B cell (primary cell): Measurements from ENCODE around the gene ZNF525. TPM values are rescaled to one million over a fixed set of nuclear protein-coding genes. Genes with fewer than 3 reads are reported as not detected.

Experiments
- ATAC-seq: fragments of 200-7000 bp; cut with Tn5 transposase; one replicate; pipeline ENCODE4 v1.10.0; 2021; ENCODE audit warnings: low read depth, mild to moderate bottlenecking, moderate number of reproducible peaks, moderate library complexity
- CTCF ChIA-PET: fragments of 350-600 bp; sonication (Branson Sonifier 250); formaldehyde crosslinking; loops from one replicate; lab custom pipeline; 2021; ENCODE audit warnings: antibody characterized with exemption, inconsistent platforms; lab: Charles Lee
- POLR2A ChIA-PET: fragments of 350-600 bp; sonication (Branson Sonifier 250); formaldehyde crosslinking; loops from one replicate; lab custom pipeline; 2021; ENCODE audit warnings: antibody characterized with exemption; lab: Charles Lee
- DNase-seq: peaks from one replicate; pipeline ENCODE4 v3.0.0; 2013
- H2AFZ ChIP-seq: 2 replicates; pipeline ENCODE4 v1.6.1; 2012; ENCODE audit warnings: mild to moderate bottlenecking, low read depth, low read length; ENCODE audit not compliant: insufficient read depth, poor library complexity, severe bottlenecking
- H3K27ac ChIP-seq, 2 donors: 1 replicate in 1 of 2; 2 replicates in 1 of 2; pipeline ENCODE4 v1.5.1; 2012 to 2013; ENCODE audit warnings: low read length in 2 of 2, mild to moderate bottlenecking in 2 of 2, moderate library complexity in 1 of 2
- H3K27me3 ChIP-seq, 4 experiments: fragments of 200-600 bp in 1 of 4; sonication (generic) in 1 of 4; replicated peaks in 1 of 4; 1 replicate in 2 of 4; 2 replicates in 2 of 4; pipeline versions ENCODE4 v1.6.1 to v1.7.0; 2013 to 2016; ENCODE audit warnings: low read length in 3 of 4, mild to moderate bottlenecking in 2 of 4, mixed read lengths in 1 of 4, moderate library complexity in 1 of 4; ENCODE audit not compliant: insufficient read depth in 4 of 4, control insufficient read depth in 3 of 4; ENCODE audit errors: control extremely low read depth in 1 of 4
- H3K36me3 ChIP-seq, 2 experiments: replicated peaks in 1 of 2; 1 replicate in 1 of 2; 2 replicates in 1 of 2; pipeline versions ENCODE4 v1.6.1 to v1.7.1; 2013; ENCODE audit warnings: low read length in 1 of 2; ENCODE audit not compliant: insufficient read depth in 2 of 2, control insufficient read depth in 1 of 2; ENCODE audit errors: control extremely low read depth in 1 of 2, extremely low read depth in 1 of 2
- H3K4me1 ChIP-seq, 2 donors: fragments of 200-600 bp in 1 of 2; sonication (generic) in 1 of 2; 1 replicate in 1 of 2; 2 replicates in 1 of 2; pipeline versions ENCODE4 v1.5.1 to v1.6.1; 2013 to 2017; ENCODE audit warnings: low read length in 2 of 2; ENCODE audit not compliant: control insufficient read depth in 2 of 2, insufficient read depth in 2 of 2
- H3K4me2 ChIP-seq: replicated peaks from 2 replicates; pipeline ENCODE3; 2012; ENCODE audit warnings: mild to moderate bottlenecking, low read depth, low read length; ENCODE audit not compliant: poor library complexity, severe bottlenecking
- H3K4me3 ChIP-seq, 5 experiments: fragments of 200-600 bp in 1 of 5; sonication (generic) in 1 of 5; 1 replicate in 3 of 5; 2 replicates in 2 of 5; pipeline versions ENCODE4 v1.5.1 to v1.7.0; 2011 to 2016; ENCODE audit warnings: low read length in 4 of 5, mild to moderate bottlenecking in 4 of 5, low read depth in 2 of 5, control low read depth in 1 of 5, moderate library complexity in 1 of 5; ENCODE audit not compliant: insufficient read depth in 1 of 5; ENCODE audit errors: control extremely low read depth in 1 of 5, extremely low read depth in 1 of 5
- H3K79me2 ChIP-seq: fragments of 200-600 bp; sonication (generic); one replicate; pipeline ENCODE4 v1.6.0; 2016; ENCODE audit warnings: low read length; ENCODE audit not compliant: control insufficient read depth, insufficient read depth
- H3K9ac ChIP-seq: fragments of 200-600 bp; sonication (generic); 2 replicates; pipeline ENCODE4 v1.6.1; 2017; ENCODE audit warnings: mild to moderate bottlenecking, low read length, moderate library complexity
- H3K9me3 ChIP-seq, 3 donors: one replicate each; pipeline versions ENCODE4 v1.6.1 to v1.7.1; 2013; ENCODE audit warnings: low read length in 2 of 3; ENCODE audit not compliant: control insufficient read depth in 2 of 3, insufficient read depth in 1 of 3; ENCODE audit errors: control extremely low read depth in 1 of 3
- H4K20me1 ChIP-seq: 2 replicates; pipeline ENCODE4 v1.6.0; 2012; ENCODE audit warnings: mild to moderate bottlenecking, low read length; ENCODE audit not compliant: insufficient read depth, control insufficient read depth, poor library complexity, severe bottlenecking
- H3K27ac Mint-ChIP-seq: one replicate; pipeline ENCODE4 v1.8.0; 2021; ENCODE audit warnings: mixed read lengths
- H3K27me3 Mint-ChIP-seq: one replicate; pipeline ENCODE4 v1.8.0; 2021; ENCODE audit warnings: mixed read lengths
- H3K4me1 Mint-ChIP-seq: one replicate; pipeline ENCODE4 v1.8.0; 2021; ENCODE audit warnings: mixed read lengths
- H3K4me3 Mint-ChIP-seq: one replicate; pipeline ENCODE4 v1.8.0; 2021; ENCODE audit warnings: mixed read lengths
- H3K9me3 Mint-ChIP-seq: one replicate; pipeline ENCODE4 v1.8.0; 2022; ENCODE audit warnings: mixed read lengths; ENCODE audit not compliant: insufficient read depth
- CTCF ChIP-seq: fragments of 200-600 bp; IDR thresholded peaks from one replicate; pipeline ENCODE4 v1.8.0; 2022; ENCODE audit warnings: antibody characterized with exemption, mild to moderate bottlenecking
- EZH2 ChIP-seq: IDR thresholded peaks from 2 replicates; pipeline ENCODE4 v1.6.1; 2012; ENCODE audit warnings: borderline replicate concordance, low read depth, mild to moderate bottlenecking, moderate library complexity, low read length; ENCODE audit not compliant: insufficient read depth, poor library complexity, severe bottlenecking
- WGBS: methylation state at CpG from one replicate; pipeline ENCODE4 v1.1.5; 2013; ENCODE audit warnings: missing lambda C conversion rate; ENCODE audit not compliant: insufficient coverage; 5-methylcytosine and 5-hydroxymethylcytosine counted together
- intact Hi-C: fragments of 100-400 bp; cut with micrococcal nuclease; formaldehyde crosslinking; loops from one replicate; pipeline ENCODE4 v1.10.0; 2022
- polyA minus RNA-seq: library from RNA; depleted of rRNA, polyadenylated mRNA; stranded (reverse); fragments of >200 nt; gene quantifications from 2 replicates; pipeline ENCODE4 v1.2.3, GENCODE V29; 2012
- polyA plus RNA-seq: library from polyadenylated mRNA; depleted of rRNA; stranded (reverse); fragments of >200 nt; gene quantifications from 2 replicates; pipeline ENCODE4 v1.2.3, GENCODE V29; 2012
- total RNA-seq, 2 donors: library from RNA; stranded (reverse); fragments of 120-200 nt in 1 of 2; gene quantifications; 1 replicate in 1 of 2; 2 replicates in 1 of 2; pipeline versions ENCODE4 v1.2.3 to v1.2.4, GENCODE V29; 2013 to 2022

ZNF525 gene
- total RNA-seq (33.8 and 34.3 TPM in 2 replicates), polyA plus RNA-seq (7.5 and 12.9 TPM in 2 replicates), polyA minus RNA-seq (8.6 and 13.0 TPM in 2 replicates)
- 41.6 TPM for total RNA-seq (2013)

GRCh38 chr19:53365134-53365898, at the start of gene ZNF525:
ZNF525 (plus strand) TSS chr19:53365705; CDS start chr19:53372282, 6,577 bp downstream.
- no peaks in the 10 kb centered on the region for H3K27me3 Mint-ChIP-seq
- peaks cover 25% of the 10 kb centered on the region for H3K4me1 Mint-ChIP-seq
- peaks cover 33% of the 10 kb centered on the region for H3K79me2 ChIP-seq
- ChIA-PET CTCF (interaction anchor here (0.6 to 1.9 kb wide), 3 partner anchors 170 to 1282 kb away, joined by 4 to 9 read pairs (median 5); no protein-coding TSS in a partner anchor), POLR2A (no interaction called here)
- H3K4me3 Mint-ChIP-seq = peak within 1 kb of the TSS; percentile 93
- peak; percentile 100 for ATAC-seq
- peak within 1 kb of the TSS; percentile 79 to 99 (median 90) for H3K4me3 ChIP-seq
- no peaks in the 10 kb centered on the region for H3K27me3 ChIP-seq
- no peaks in the 10 kb centered on the region for H3K36me3 ChIP-seq
- DNase-seq = peak; percentile 97
- TF ChIP-seq CTCF (peak; percentile 63), EZH2 (no peak)
- no peaks in the 10 kb centered on the region for H3K9me3 Mint-ChIP-seq
- peak within 1 kb of the TSS; percentile 94 for H3K27ac Mint-ChIP-seq
- peak within 1 kb of the TSS; percentile 89 for H3K9ac ChIP-seq
- WGBS = 6% methylated on average over 40 of the region's 45 CpGs
- H3K9me3 ChIP-seq = peaks cover 0 to 18% (median 1%) of the 10 kb centered on the region in 3 donors
- intact Hi-C loops = loop anchor here (1.0 to 10.0 kb wide), 8 partner anchors 30 to 764 kb away; partner anchors contain the start of genes ZNF320, ZNF761, ZNF765 and ZNF813
- H3K4me1 ChIP-seq = peaks cover 9 to 11% of the 10 kb centered on the region in 2 donors
- H4K20me1 ChIP-seq = no peaks in the 10 kb centered on the region
- peak within 1 kb of the TSS; percentile 95 for H3K4me2 ChIP-seq
- peak within 1 kb of the TSS; percentile 66 to 91 for H3K27ac ChIP-seq
- H2AFZ ChIP-seq = peak within 1 kb of the TSS; percentile 93

GRCh38 chr19:53328967-53329366, 36.5 kb upstream of the ZNF525 start:
- H3K79me2 ChIP-seq = peaks cover 22% of the 10 kb centered on the region
- peak overlapping the region; percentile 47 for H3K4me2 ChIP-seq
- H3K4me3 ChIP-seq = peak overlapping the region in 3 of 5 experiments; percentile 16 to 37 (median 24)
- DNase-seq (peak; percentile 43), ATAC-seq (no peak)
- Mint-ChIP-seq H3K9me3 (peaks cover 21% of the 10 kb centered on the region), H3K27me3 (peaks cover 25% of the 10 kb centered on the region), H3K4me1 (peaks cover 11% of the 10 kb centered on the region), H3K27ac (no peak overlapping the region), H3K4me3 (peak overlapping the region; percentile 60)
- peak overlapping the region; percentile 71 for H2AFZ ChIP-seq
- H3K27me3 ChIP-seq = peaks cover 0 to 20% (median 1%) of the 10 kb centered on the region in 4 experiments
- 42% methylated on average over 20 of the region's 24 CpGs for WGBS
- intact Hi-C loops = no loop called here
- ChIA-PET POLR2A (no interaction called here), CTCF (no interaction called here)
- no peak overlapping the region for H3K27ac ChIP-seq
- H4K20me1 ChIP-seq = no peaks in the 10 kb centered on the region
- TF ChIP-seq EZH2 = no peak
- TF ChIP-seq CTCF = no peak
- H3K9me3 ChIP-seq = peaks cover 4 to 39% (median 37%) of the 10 kb centered on the region in 3 donors
- peaks cover 3 to 16% of the 10 kb centered on the region in 2 donors for H3K4me1 ChIP-seq
- peak overlapping the region; percentile 44 for H3K9ac ChIP-seq
- H3K36me3 ChIP-seq = no peaks in the 10 kb centered on the region
